H9 (cell line): ENCODE measurements around the gene PRR30. TPM values are rescaled to one million over a fixed set of nuclear protein-coding genes. Genes with fewer than 3 reads are reported as not detected.

Experiments
- DNase-seq: peaks from one replicate; pipeline ENCODE4 v3.0.0-alpha.2; 2017
- H2AFZ ChIP-seq: one replicate; pipeline ENCODE4 v1.6.1; 2013; ENCODE audit warnings: mild to moderate bottlenecking, low read length, control low read depth, moderate library complexity
- H2AK5ac ChIP-seq: 2 replicates; pipeline ENCODE4 v1.6.1; 2013; ENCODE audit warnings: low read length, control low read depth, mixed read lengths; ENCODE audit not compliant: insufficient read length
- H2BK120ac ChIP-seq: one replicate; pipeline ENCODE4 v1.6.1; 2013; ENCODE audit warnings: low read depth, mild to moderate bottlenecking, low read length, control low read depth, inconsistent platforms; ENCODE audit not compliant: poor library complexity, severe bottlenecking
- H2BK12ac ChIP-seq: 2 replicates; pipeline ENCODE4 v1.6.1; 2013; ENCODE audit warnings: low read length, control low read depth, mixed read lengths, low read depth; ENCODE audit not compliant: insufficient read length
- H2BK15ac ChIP-seq: 2 replicates; pipeline ENCODE4 v1.6.1; 2013; ENCODE audit warnings: low read depth, low read length, control low read depth
- H2BK20ac ChIP-seq: one replicate; pipeline ENCODE4 v1.6.1; 2013; ENCODE audit warnings: low read depth, mild to moderate bottlenecking, low read length, control low read depth, inconsistent platforms; ENCODE audit not compliant: poor library complexity, severe bottlenecking
- H2BK5ac ChIP-seq: 2 replicates; pipeline ENCODE4 v1.6.1; 2013; ENCODE audit warnings: low read length, control low read depth, mixed read lengths; ENCODE audit not compliant: insufficient read length
- H3K14ac ChIP-seq: 2 replicates; pipeline ENCODE4 v1.6.1; 2013; ENCODE audit warnings: low read length, control low read depth; ENCODE audit not compliant: insufficient read depth
- H3K18ac ChIP-seq: 2 replicates; pipeline ENCODE4 v1.6.1; 2013; ENCODE audit warnings: low read depth, mild to moderate bottlenecking, mixed read lengths, low read length, control low read depth; ENCODE audit not compliant: insufficient read length
- H3K23ac ChIP-seq: 2 replicates; pipeline ENCODE4 v1.6.1; 2013; ENCODE audit warnings: low read length, control low read depth, mixed read lengths, low read depth; ENCODE audit not compliant: insufficient read length
- H3K23me2 ChIP-seq: 2 replicates; pipeline ENCODE4 v1.6.1; 2013; ENCODE audit warnings: low read depth, mild to moderate bottlenecking, mixed read lengths, low read length, control low read depth; ENCODE audit not compliant: insufficient read length, poor library complexity, severe bottlenecking
- H3K27ac ChIP-seq: 2 replicates; pipeline ENCODE4 v1.5.1; 2013; ENCODE audit warnings: low read length, control low read depth, mixed read lengths, low read depth; ENCODE audit not compliant: insufficient read length
- H3K27me3 ChIP-seq: 2 replicates; pipeline ENCODE4 v1.6.1; 2013; ENCODE audit warnings: low read length, control low read depth, inconsistent platforms; ENCODE audit not compliant: insufficient read depth
- H3K4ac ChIP-seq: 2 replicates; pipeline ENCODE4 v1.6.1; 2013; ENCODE audit warnings: low read depth, mild to moderate bottlenecking, control low read depth, inconsistent platforms, low read length, moderate library complexity
- H3K4me1 ChIP-seq: 2 replicates; pipeline ENCODE4 v1.6.1; 2013; ENCODE audit warnings: low read length, control low read depth, inconsistent platforms; ENCODE audit not compliant: insufficient read depth
- H3K4me2 ChIP-seq: 2 replicates; pipeline ENCODE4 v1.6.1; 2013; ENCODE audit warnings: low read length, control low read depth, mixed read lengths; ENCODE audit not compliant: insufficient read length, insufficient read depth
- H3K56ac ChIP-seq: 2 replicates; pipeline ENCODE4 v1.6.1; 2013; ENCODE audit warnings: low read depth, mild to moderate bottlenecking, mixed read lengths, low read length, control low read depth; ENCODE audit not compliant: insufficient read length
- H3K79me1 ChIP-seq: 2 replicates; pipeline ENCODE4 v1.6.1; 2013; ENCODE audit warnings: low read depth, mild to moderate bottlenecking, moderate library complexity, low read length, control low read depth, inconsistent platforms; ENCODE audit not compliant: insufficient read depth, poor library complexity, severe bottlenecking
- H3K79me2 ChIP-seq: 2 replicates; pipeline ENCODE4 v1.6.1; 2013; ENCODE audit warnings: low read length, control low read depth, inconsistent platforms; ENCODE audit not compliant: insufficient read depth
- H3K9ac ChIP-seq: 2 replicates; pipeline ENCODE4 v1.6.1; 2013; ENCODE audit warnings: low read length, control low read depth, mixed read lengths; ENCODE audit not compliant: insufficient read length; ENCODE audit errors: extremely low read depth
- H3K9me3 ChIP-seq: one replicate; pipeline ENCODE4 v1.6.1; 2013; ENCODE audit warnings: low read depth, low read length, inconsistent platforms; ENCODE audit not compliant: control insufficient read depth
- H3T11ph ChIP-seq: one replicate; pipeline ENCODE4 v1.6.1; 2013; ENCODE audit warnings: mild to moderate bottlenecking, low read length, control low read depth, inconsistent platforms
- H4K20me1 ChIP-seq: one replicate; pipeline ENCODE4 v1.6.1; 2013; ENCODE audit not compliant: control insufficient read depth, insufficient read length, insufficient read depth
- H4K5ac ChIP-seq: 2 replicates; pipeline ENCODE4 v1.6.1; 2013; ENCODE audit warnings: low read depth, mild to moderate bottlenecking, mixed read lengths, low read length, control low read depth; ENCODE audit not compliant: insufficient read length
- H4K8ac ChIP-seq: replicated peaks from 2 replicates; pipeline ENCODE4 v1.6.1; 2013; ENCODE audit warnings: low read length, control low read depth, mixed read lengths, low read depth; ENCODE audit not compliant: insufficient read length
- H4K91ac ChIP-seq: 2 replicates; pipeline ENCODE4 v1.6.1; 2013; ENCODE audit warnings: low read depth, mild to moderate bottlenecking, moderate library complexity, mixed read lengths, low read length, control low read depth; ENCODE audit not compliant: insufficient read length
- H3K27ac Mint-ChIP-seq, 3 experiments: 2 replicates in 2 of 3; 3 replicates in 1 of 3; pipeline ENCODE4 v1.8.0; 2020 to 2021; ENCODE audit warnings: mixed read lengths in 3 of 3, mild to moderate bottlenecking in 1 of 3, moderate library complexity in 1 of 3
- H3K27me3 Mint-ChIP-seq: 2 replicates; pipeline ENCODE4 v1.8.0; 2021; ENCODE audit warnings: low read depth, mild to moderate bottlenecking, moderate library complexity, mixed read lengths
- H3K36me3 Mint-ChIP-seq, 3 experiments: 2 replicates in 2 of 3; 3 replicates in 1 of 3; pipeline ENCODE4 v1.8.0; 2020 to 2021; ENCODE audit warnings: low read depth in 3 of 3, mixed read lengths in 3 of 3; ENCODE audit not compliant: insufficient read depth in 1 of 3
- H3K4me1 Mint-ChIP-seq, 2 experiments: 2 replicates each; pipeline ENCODE4 v1.8.0; 2020; ENCODE audit warnings: mixed read lengths in 2 of 2
- H3K4me3 Mint-ChIP-seq, 2 experiments: 2 replicates in 1 of 2; 3 replicates in 1 of 2; pipeline ENCODE4 v1.8.0; 2020 to 2021; ENCODE audit warnings: mild to moderate bottlenecking in 2 of 2, mixed read lengths in 2 of 2, moderate library complexity in 1 of 2
- H3K9me3 Mint-ChIP-seq, 2 experiments: 2 replicates in 1 of 2; 3 replicates in 1 of 2; pipeline ENCODE4 v1.8.0; 2020; ENCODE audit warnings: mild to moderate bottlenecking in 2 of 2, mixed read lengths in 2 of 2, moderate library complexity in 1 of 2
- CTCF ChIP-seq: fragments of 200-600 bp; sonication (generic); conservative IDR thresholded peaks from 3 replicates; pipeline ENCODE4 v1.8.0; 2021; ENCODE audit warnings: antibody characterized with exemption, mild to moderate bottlenecking
- WGBS: extraction: QIAGEN DNeasy Blood & Tissue Kit; methylation state at CpG from one replicate; pipeline ENCODE4 v1.1.7; 2013; ENCODE audit warnings: missing lambda C conversion rate, low lambda C conversion rate, mixed read lengths; ENCODE audit not compliant: insufficient read length; ENCODE audit errors: extremely low coverage; 5-methylcytosine and 5-hydroxymethylcytosine counted together
- total RNA-seq: library from RNA; stranded (reverse); gene quantifications from 2 replicates; pipeline ENCODE4 v1.2.1, GENCODE V29; 2021

The PRR30 gene
- total RNA-seq, 1 experiment from 2014 or later, result not detected

DNA sequence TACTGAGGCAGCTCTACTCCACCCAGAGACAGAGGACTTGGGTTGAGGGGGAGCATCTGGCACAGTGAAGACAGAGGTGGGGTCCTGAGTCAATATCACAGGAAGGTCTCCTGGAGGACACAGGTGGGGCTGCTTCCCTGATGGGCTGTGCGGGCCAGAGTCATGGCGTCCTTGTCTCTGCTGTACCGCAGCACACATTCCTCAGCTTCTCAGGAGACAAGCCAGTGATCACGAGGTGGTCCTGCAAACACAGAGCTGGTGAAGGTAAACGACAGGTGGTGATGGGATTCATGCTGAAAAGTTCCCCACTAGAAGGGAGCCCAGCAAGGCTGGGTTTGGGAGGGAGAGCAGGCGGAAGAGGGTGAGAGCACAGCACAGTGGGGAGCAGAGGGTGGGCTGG, 19.3 kb upstream of the PRR30 start:
- no CpG with 5 or more reads among the region's 6 CpGs for WGBS
- Mint-ChIP-seq H3K4me1 (peaks cover 4 to 15% of the 10 kb centered on the region in 2 experiments), H3K27me3 (peaks cover 4% of the 10 kb centered on the region)

More for the DNA sequence above, 19.3 kb upstream of the PRR30 start:
- Histone ChIP-seq H2AFZ (no peak overlapping the region), H3K79me2 (no peaks in the 10 kb centered on the region), H3K9ac (no peak overlapping the region), H2AK5ac (no peak overlapping the region), H2BK12ac (no peak overlapping the region), H2BK120ac (no peak overlapping the region), H3K14ac (no peak overlapping the region), H2BK5ac (no peak overlapping the region), H3K23ac (no peak overlapping the region), H3K4me2 (no peak overlapping the region), H3K4ac (no peak overlapping the region), H3K79me1 (no peaks in the 10 kb centered on the region), H4K91ac (no peak overlapping the region), H4K20me1 (no peaks in the 10 kb centered on the region), H3K27me3 (no peaks in the 10 kb centered on the region), H2BK20ac (no peak overlapping the region), H3K56ac (no peak overlapping the region), H3K27ac (no peak overlapping the region), H3K18ac (no peak overlapping the region), H2BK15ac (no peak overlapping the region), H3K4me1 (no peaks in the 10 kb centered on the region), H3K23me2 (no peaks in the 10 kb centered on the region), H3T11ph (no peak overlapping the region), H4K5ac (no peak overlapping the region), H3K9me3 (no peaks in the 10 kb centered on the region), H4K8ac (no peak overlapping the region)
- H3K27ac Mint-ChIP-seq, result peak overlapping the region in 1 of 3 experiments; percentile 72; a peak in 2 of 7 replicates
- H3K4me3 Mint-ChIP-seq, result peak overlapping the region in 1 of 2 experiments; percentile 12; a peak in 1 of 5 replicates
- TF ChIP-seq CTCF, result no peak
- peaks cover 0 to under 1% of the 10 kb centered on the region in 2 experiments; a peak in 2 of 5 replicates for H3K9me3 Mint-ChIP-seq
- H3K36me3 Mint-ChIP-seq, result no peaks in the 10 kb centered on the region
- DNase-seq, result no peak
